NCI-H1105 treated with DMSO at 0.1 percent for 48 hours (cell line): ENCODE measurements around the gene ALDH4A1.
A peak's percentile ranks its signal among the peaks of the same experiment; 100 is the strongest.

Source experiments
- DNase-seq: peaks from one replicate; lab custom pipeline; 2025; lab: John Stamatoyannopoulos, UW

The ALDH4A1 gene

GRCh38 chr1:18922848-18923755 lies 20.7 kb upstream of the ALDH4A1 start:
- peak; percentile 71 for DNase-seq

- DNase-seq: no peak
Measured at GRCh38 chr1:18922319-18922726, 20.0 kb upstream of the ALDH4A1 start.

- no peak for DNase-seq
Measured at GRCh38 chr1:18921516-18922251, 19.3 kb upstream of the ALDH4A1 start.

- no peak for DNase-seq
Measured at GRCh38 chr1:18920931-18921330, 18.6 kb upstream of the ALDH4A1 start.

- DNase-seq: no peak
Measured at GRCh38 chr1:18919956-18920355, 17.6 kb upstream of the ALDH4A1 start.

GRCh38 chr1:18919197-18919905 lies 17.0 kb upstream of the ALDH4A1 start:
- no peak for DNase-seq

GRCh38 chr1:18918417-18918816 lies 16.1 kb upstream of the ALDH4A1 start:
- no peak for DNase-seq

GRCh38 chr1:18917071-18917799 lies 14.9 kb upstream of the ALDH4A1 start:
- DNase-seq: no peak

GRCh38 chr1:18915341-18915740 lies 13.0 kb upstream of the ALDH4A1 start:
- no peak for DNase-seq

GRCh38 chr1:18913065-18913835 lies 10.9 kb upstream of the ALDH4A1 start:
- peak; percentile 22 for DNase-seq

GRCh38 chr1:18912550-18912949 lies 10.2 kb upstream of the ALDH4A1 start:
- no peak for DNase-seq

GRCh38 chr1:18908911-18909771 lies 6.8 kb upstream of the ALDH4A1 start:
- no peak for DNase-seq

GRCh38 chr1:18907917-18908845 lies 5.8 kb upstream of the ALDH4A1 start:
- no peak for DNase-seq

GRCh38 chr1:18907021-18907916 lies 4.9 kb upstream of the ALDH4A1 start:
- DNase-seq: peak; percentile 69

- no peak for DNase-seq
Measured at GRCh38 chr1:18903291-18903756, 969 bp upstream of the ALDH4A1 start.

GRCh38 chr1:18901952-18902522 lies 318 bp downstream of the ALDH4A1 start:
- peak; percentile 16 for DNase-seq
